Islet precursor cell (in vitro differentiated cells): ENCODE data around the gene ESD.

ENCODE experiments used
- DNase-seq: peaks from one replicate; pipeline ENCODE4 v3.0.0-alpha.2; 2018

The ESD gene

GRCh38 chr13:46739447-46740098 lies 57.4 kb downstream of the ESD start:
- DNase-seq, result no peak

GRCh38 chr13:46738766-46739165 lies 58.2 kb downstream of the ESD start:
- DNase-seq, result no peak

- no peak for DNase-seq
These were observed 58.9 kb downstream of the ESD start for GRCh38 chr13:46738055-46738454.

GRCh38 chr13:46736541-46737310 lies 60.2 kb downstream of the ESD start:
- no peak for DNase-seq

GRCh38 chr13:46735425-46735824 lies 61.5 kb downstream of the ESD start:
- no peak for DNase-seq

GRCh38 chr13:46731535-46731934 lies 65.4 kb downstream of the ESD start:
- DNase-seq, result no peak

GRCh38 chr13:46728777-46729176 lies 68.2 kb downstream of the ESD start:
- DNase-seq, result no peak

GRCh38 chr13:46726347-46726746 lies 70.6 kb downstream of the ESD start:
- no peak for DNase-seq
